ENCODE results near the gene RBM15. TPM values are rescaled to one million over a fixed set of nuclear protein-coding genes. Genes with fewer than 3 reads are reported as not detected.

Gene RBM15
- total RNA-seq, 1 experiment from 2014 or later = 36.1 TPM

DNA sequence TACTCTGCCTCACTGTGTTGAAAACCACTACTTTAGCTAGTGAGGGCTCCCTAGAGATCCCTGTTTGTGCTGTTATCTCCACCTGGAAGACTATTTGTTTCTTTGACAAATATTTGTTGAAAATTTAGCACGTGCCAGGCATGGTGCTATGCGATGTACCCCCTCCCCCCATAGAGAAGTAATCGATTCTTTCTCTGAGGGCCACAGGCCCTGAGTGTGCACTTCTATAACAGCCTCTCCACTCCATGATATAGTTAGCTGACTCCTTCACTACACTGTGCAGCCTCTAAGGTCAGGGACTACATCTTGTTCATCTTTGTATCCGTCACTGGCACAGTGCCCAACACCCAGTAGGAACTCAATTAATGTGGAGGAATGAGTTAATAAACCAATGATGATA is 17.3 kb upstream of the RBM15 start:
- POLR2A ChIA-PET = no interaction called here
- intact Hi-C loops (cut with micrococcal nuclease; ENCODE audit: unreplicated experiment) = no loop called here
- H3K4me1 Mint-ChIP-seq (ENCODE audit: low read depth, unreplicated experiment) = peaks cover 7% of the 10 kb centered on the region
- DNase-seq = no peak
- no TSS peak for BruUV-seq (replicated peaks)
- peaks cover 9% of the 10 kb centered on the region for H3K9me3 Mint-ChIP-seq (ENCODE audit: unreplicated experiment)
- no peaks in the 10 kb centered on the region for H3K27me3 ChIP-seq (replicated peaks; ENCODE audit: control insufficient read depth, insufficient read depth, low read length)
- H3K27ac Mint-ChIP-seq (ENCODE audit: unreplicated experiment) = no peak overlapping the region
- H3K4me1 ChIP-seq = peaks cover 7% of the 10 kb centered on the region
- H3K4me3 Mint-ChIP-seq (ENCODE audit: unreplicated experiment) = no peak overlapping the region
- CTCF ChIA-PET = no interaction called here
- TF ChIP-seq, protein P1, sequence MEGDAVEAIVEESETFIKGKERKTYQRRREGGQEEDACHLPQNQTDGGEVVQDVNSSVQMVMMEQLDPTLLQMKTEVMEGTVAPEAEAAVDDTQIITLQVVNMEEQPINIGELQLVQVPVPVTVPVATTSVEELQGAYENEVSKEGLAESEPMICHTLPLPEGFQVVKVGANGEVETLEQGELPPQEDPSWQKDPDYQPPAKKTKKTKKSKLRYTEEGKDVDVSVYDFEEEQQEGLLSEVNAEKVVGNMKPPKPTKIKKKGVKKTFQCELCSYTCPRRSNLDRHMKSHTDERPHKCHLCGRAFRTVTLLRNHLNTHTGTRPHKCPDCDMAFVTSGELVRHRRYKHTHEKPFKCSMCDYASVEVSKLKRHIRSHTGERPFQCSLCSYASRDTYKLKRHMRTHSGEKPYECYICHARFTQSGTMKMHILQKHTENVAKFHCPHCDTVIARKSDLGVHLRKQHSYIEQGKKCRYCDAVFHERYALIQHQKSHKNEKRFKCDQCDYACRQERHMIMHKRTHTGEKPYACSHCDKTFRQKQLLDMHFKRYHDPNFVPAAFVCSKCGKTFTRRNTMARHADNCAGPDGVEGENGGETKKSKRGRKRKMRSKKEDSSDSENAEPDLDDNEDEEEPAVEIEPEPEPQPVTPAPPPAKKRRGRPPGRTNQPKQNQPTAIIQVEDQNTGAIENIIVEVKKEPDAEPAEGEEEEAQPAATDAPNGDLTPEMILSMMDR (IDR thresholded peaks at IDR 0.05; ENCODE audit: insufficient read depth in 1 of 2, low read depth in 1 of 2, low read length in 1 of 2, severe bottlenecking in 1 of 2, unreplicated experiment in 1 of 2) = no peak
- H3K27me3 Mint-ChIP-seq (ENCODE audit: insufficient read depth, unreplicated experiment) = no peaks in the 10 kb centered on the region
- no peaks in the 10 kb centered on the region for H3K9me3 ChIP-seq
- H3K36me3 Mint-ChIP-seq (ENCODE audit: insufficient read depth, unreplicated experiment) = no peaks in the 10 kb centered on the region
- H3K36me3 ChIP-seq (ENCODE audit: control insufficient read depth, insufficient read depth, low read length) = no peaks in the 10 kb centered on the region
- H3K4me3 ChIP-seq (ENCODE audit: low read depth, low read length) = no peak overlapping the region

DNA sequence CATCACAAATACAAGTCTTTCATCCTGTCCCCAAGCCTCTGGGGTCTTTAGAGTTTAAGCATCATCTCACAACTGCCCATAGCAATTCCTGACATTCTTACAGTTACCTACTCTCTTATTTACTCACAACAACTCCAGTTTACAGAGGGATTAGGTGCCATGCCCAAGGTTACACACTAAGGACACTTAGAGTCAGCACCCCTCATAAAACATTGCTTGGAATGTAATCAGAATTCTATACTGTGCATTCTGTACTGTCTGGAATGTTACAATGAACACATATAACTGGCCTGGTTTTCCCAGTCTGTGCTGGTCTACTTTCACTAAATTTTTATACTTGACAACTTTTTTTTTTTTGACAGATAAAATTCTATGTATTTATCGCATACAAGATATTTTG is 14.5 kb upstream of the RBM15 start:
- Mint-ChIP-seq H3K27me3 (ENCODE audit: insufficient read depth, unreplicated experiment) (no peaks in the 10 kb centered on the region), H3K9me3 (ENCODE audit: unreplicated experiment) (peaks cover 3% of the 10 kb centered on the region), H3K36me3 (ENCODE audit: insufficient read depth, unreplicated experiment) (no peaks in the 10 kb centered on the region), H3K27ac (ENCODE audit: unreplicated experiment) (no peak overlapping the region), H3K4me3 (ENCODE audit: unreplicated experiment) (no peak overlapping the region), H3K4me1 (ENCODE audit: low read depth, unreplicated experiment) (peaks cover 14% of the 10 kb centered on the region)
- BruUV-seq (replicated peaks) = no TSS peak
- POLR2A ChIA-PET = interaction anchor here (0.6 to 1.4 kb wide), 3 partner anchors 13 to 117 kb away, joined by 3 to 4 read pairs (median 3); no protein-coding TSS in a partner anchor
- DNase-seq = peak; percentile 37 to 52
- H3K9me3 ChIP-seq = no peaks in the 10 kb centered on the region
- intact Hi-C loops (cut with micrococcal nuclease; ENCODE audit: unreplicated experiment) = no loop called here
- H3K4me3 ChIP-seq (ENCODE audit: low read depth, low read length) = no peak overlapping the region
- H3K4me1 ChIP-seq = peaks cover 12% of the 10 kb centered on the region
- H3K27me3 ChIP-seq (replicated peaks; ENCODE audit: control insufficient read depth, insufficient read depth, low read length) = no peaks in the 10 kb centered on the region
- TF ChIP-seq, protein P1 (IDR thresholded peaks at IDR 0.05; ENCODE audit: insufficient read depth in 1 of 2, low read depth in 1 of 2, low read length in 1 of 2, severe bottlenecking in 1 of 2, unreplicated experiment in 1 of 2) = no peak
- no peaks in the 10 kb centered on the region for H3K36me3 ChIP-seq (ENCODE audit: control insufficient read depth, insufficient read depth, low read length)
- CTCF ChIA-PET = no interaction called here

- Histone ChIP-seq H3K9me3 (no peaks in the 10 kb centered on the region), H3K27me3 (replicated peaks; ENCODE audit: control insufficient read depth, insufficient read depth, low read length) (no peaks in the 10 kb centered on the region), H3K4me1 (peaks cover 15% of the 10 kb centered on the region), H3K4me3 (ENCODE audit: low read depth, low read length) (no peak overlapping the region), H3K36me3 (ENCODE audit: control insufficient read depth, insufficient read depth, low read length) (no peaks in the 10 kb centered on the region)
- Mint-ChIP-seq H3K27ac (ENCODE audit: unreplicated experiment) (no peak overlapping the region), H3K27me3 (ENCODE audit: insufficient read depth, unreplicated experiment) (no peaks in the 10 kb centered on the region), H3K9me3 (ENCODE audit: unreplicated experiment) (no peaks in the 10 kb centered on the region), H3K36me3 (ENCODE audit: insufficient read depth, unreplicated experiment) (no peaks in the 10 kb centered on the region), H3K4me1 (ENCODE audit: low read depth, unreplicated experiment) (peaks cover 14% of the 10 kb centered on the region), H3K4me3 (ENCODE audit: unreplicated experiment) (no peak overlapping the region)
- ChIA-PET CTCF (no interaction called here), POLR2A (no interaction called here)
- TF ChIP-seq, protein P1 (IDR thresholded peaks at IDR 0.05; ENCODE audit: insufficient read depth in 1 of 2, low read depth in 1 of 2, low read length in 1 of 2, severe bottlenecking in 1 of 2, unreplicated experiment in 1 of 2) = no peak
- DNase-seq = no peak
- intact Hi-C loops (cut with micrococcal nuclease; ENCODE audit: unreplicated experiment) = no loop called here
- no TSS peak for BruUV-seq (replicated peaks)
These were observed 12.4 kb upstream of the RBM15 start for GRCh38 chr1:110326826-110327225.
